ENCODE results near the gene KIFAP3.
A peak's percentile ranks its signal among the peaks of the same experiment; 100 is the strongest.
"Not testable (repeated sequence)": the region's sequence is repeated elsewhere in the genome, so short reads cannot be mapped to it uniquely, and the experiment has no call there.

KIFAP3 gene

DNA sequence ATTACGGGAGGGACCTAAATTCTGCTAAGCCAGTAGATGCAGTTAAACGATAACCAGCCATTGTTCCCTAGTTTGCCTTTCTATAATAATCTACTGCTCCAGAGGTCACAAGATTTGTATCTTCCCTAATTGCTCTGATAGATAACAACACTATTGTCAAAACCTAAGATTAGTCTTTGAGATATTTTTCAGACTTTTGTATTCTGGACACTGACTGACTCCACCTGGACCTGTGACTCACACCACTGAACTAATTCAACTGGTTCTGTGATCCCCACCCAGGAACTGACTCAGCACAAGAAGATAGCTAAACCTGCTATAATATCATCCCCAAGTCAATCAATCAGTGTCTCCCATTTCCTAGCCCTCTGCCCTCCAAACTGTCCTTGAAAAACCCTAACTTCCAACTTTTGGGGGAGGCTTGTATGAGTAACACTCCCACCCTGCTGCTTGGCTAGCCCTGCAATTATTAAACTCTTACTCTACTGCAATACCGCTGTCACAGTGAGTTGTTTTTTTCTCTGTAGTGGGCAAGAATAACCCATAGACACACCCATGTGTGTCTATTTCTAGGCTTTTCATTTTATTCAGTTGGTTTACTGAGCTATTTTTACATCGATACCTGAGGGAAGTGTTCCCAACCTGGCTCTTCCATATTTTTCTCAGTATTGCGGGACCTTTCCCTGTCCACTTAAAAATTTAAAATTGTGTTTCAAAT lies 11.2 kb downstream of the KIFAP3 start:
- no peak for DNase-seq (ENCODE audit: low spot score)

DNA sequence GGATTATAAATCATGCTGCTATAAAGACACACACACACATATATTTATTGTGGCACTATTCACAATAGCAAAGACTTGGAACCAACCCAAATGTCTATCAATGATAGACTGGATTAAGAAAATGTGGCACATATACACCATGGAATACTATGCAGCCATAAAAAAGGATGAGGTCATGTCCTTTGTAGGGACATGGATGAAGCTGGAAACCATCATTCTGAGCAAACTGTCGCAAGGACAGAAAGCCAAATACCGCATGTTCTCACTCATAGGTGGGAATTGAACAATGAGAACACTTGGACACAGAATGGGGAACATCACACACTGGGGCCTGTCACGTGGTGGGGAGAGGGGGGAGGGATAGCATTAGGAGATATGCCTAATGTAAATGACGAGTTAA lies 12.8 kb downstream of the KIFAP3 start:
- DNase-seq (ENCODE audit: low spot score): not testable (repeated sequence)

DNA sequence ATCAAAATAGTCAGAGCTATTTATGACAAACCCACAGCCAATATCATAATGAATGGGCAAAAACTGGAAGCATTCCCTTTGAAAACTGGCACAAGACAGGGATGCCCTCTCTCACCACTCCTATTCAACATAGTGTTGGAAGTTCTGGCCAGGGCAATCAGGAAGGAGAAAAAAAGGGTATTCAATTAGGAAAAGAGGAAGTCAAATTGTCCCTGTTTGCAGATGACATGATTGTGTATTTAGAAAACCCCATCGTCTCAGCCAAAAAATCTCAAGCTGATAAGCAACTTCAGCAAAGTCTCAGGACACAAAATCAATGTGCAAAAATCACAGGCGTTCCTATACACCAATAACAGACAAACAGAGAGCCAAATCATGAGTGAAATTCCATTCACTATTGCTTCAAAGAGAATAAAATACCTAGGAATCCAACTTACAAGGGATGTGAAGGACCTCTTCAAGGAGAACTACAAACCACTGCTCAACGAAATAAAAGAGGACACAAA lies 14.4 kb downstream of the KIFAP3 start:
- DNase-seq (ENCODE audit: low spot score): not testable (repeated sequence)

DNA sequence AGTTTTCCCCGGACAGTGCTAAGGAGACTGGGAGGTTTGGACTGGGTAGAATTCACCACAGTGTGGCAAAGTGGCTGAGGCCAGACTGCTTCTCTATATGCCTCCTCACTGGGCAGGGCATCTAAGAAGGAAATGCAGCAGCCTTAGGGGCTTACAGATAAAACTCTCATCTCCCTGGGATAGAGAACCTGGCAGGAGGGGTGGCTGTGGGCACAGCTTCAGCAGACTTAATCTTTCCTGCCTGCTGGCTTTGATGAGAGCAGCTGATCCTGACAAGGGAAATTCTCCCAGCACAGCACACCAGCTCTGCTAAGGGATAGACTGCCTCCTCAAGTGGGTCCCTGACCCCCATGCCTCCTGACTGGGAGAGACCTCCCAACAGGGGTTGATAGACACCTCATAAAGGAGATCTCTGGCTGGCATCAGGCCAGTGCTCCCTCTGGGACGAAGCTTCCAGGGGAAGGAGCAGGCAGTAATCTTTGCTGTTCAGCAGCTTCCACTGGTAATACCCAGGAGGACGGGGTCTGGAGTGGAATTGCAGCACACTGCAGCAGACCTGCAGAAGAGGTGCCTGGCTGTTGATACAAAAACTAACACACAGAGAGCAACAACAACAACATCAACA lies 25.2 kb downstream of the KIFAP3 start:
- no peak for DNase-seq (ENCODE audit: low spot score)

DNA sequence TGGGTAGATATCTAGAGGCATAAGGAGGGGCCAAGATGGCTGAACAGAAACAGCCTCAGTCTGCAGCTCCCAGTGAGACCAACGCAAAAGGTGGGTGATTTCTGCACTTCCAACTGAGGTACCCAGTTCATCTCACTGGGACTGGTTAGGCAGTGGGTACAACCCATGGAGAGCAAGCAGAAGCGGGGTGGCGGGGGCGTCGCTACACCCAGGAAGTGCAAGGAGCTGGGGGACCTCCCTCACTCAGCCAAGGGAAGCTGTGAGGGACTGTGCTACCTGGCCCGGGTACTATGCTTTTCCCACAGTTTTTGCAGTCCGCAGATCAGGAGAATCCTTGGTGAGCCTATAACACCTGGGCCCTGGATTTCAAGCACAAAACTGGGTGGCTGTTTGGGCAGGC lies 26.0 kb downstream of the KIFAP3 start:
- DNase-seq (ENCODE audit: low spot score): no peak

DNA sequence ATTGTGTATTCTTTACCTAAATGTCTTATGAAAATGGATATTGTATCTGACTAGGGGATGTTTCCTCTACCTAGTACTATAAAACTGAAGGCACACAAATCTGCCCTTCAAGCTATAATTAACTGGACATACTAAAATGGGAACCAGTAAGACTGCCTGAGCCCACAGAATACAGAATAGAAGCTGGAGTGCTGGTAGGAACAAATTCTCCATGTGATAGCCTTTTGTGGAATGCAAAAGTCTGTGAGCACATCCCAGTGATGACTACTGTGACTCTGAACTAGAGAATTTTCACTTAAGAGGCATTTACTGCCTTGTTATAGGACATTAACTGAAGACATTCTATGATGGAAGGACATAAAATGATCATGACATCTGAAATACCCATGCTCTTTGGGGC lies 30.3 kb downstream of the KIFAP3 start:
- no peak for DNase-seq (ENCODE audit: low spot score)

DNA sequence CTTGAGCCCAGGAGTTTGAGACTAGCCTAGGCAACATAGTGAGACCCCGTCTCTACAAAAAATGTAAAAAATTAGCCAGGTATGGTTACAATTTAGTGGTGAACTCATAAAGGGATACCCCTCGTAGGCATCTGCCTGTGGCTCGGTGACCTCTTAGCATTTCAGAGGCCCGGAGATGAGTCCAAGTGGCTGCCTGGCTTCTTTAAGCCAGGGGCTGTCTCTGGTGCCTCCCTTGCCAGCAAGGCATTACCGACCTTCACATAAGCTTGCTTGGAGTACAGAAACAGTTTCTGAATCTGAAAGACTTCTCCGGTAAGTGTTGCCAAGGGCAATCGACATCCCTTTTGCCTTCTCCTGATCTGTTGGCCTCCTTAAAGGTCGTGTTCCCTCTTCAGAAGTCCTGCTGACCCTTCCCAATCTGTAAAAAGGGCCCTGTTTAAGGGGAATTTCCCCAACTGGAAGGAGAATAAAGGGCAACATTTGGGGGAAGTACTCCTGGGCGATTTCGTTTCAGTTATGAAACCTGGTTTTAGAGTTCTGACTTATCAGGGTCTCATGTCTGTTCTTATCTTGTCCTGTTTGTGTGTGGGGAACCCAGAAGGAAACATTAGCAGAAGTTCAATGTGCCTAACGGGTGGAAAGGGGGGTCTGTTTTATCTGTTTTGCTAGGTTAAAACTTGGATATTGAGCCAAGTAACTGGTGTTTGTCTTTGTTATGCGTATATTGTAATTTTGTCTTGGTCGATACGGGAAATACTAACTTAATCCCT lies 32.9 kb downstream of the KIFAP3 start:
- no peak for DNase-seq (ENCODE audit: low spot score)

DNA sequence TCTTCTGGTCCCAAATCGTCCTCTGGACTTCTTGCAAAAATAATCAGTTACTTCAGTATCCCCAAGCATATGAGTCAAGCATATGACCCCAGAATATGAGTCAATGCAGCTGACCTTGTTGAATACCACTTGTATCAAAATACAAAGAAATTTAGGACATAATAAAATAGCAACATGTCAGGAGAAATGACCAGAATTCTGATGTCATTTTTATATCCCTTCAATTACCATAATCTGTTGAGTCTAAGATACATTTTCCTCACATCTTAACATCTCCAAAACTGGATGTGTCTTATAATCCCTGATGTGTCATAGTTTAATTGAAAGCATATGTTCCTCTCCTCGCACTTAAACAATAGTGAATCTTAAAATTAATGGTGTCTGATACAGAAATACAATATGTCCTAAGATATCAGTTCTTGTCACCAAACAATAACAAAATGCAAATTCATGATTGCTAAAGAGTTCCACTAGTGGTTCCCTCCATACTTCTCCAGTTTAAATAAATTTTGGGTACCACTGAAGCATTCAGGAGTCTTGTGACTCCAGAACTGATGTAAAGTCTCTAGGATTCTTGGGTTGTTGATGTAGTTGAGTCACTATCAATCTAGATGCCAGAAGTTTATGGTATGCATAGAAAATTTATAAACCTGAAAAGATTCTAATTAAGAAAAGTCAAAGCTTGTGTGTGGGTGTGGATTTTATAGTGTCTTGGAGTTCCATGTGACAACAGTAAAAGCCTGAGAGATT lies 41.8 kb downstream of the KIFAP3 start:
- no peak for DNase-seq (ENCODE audit: low spot score)

DNA sequence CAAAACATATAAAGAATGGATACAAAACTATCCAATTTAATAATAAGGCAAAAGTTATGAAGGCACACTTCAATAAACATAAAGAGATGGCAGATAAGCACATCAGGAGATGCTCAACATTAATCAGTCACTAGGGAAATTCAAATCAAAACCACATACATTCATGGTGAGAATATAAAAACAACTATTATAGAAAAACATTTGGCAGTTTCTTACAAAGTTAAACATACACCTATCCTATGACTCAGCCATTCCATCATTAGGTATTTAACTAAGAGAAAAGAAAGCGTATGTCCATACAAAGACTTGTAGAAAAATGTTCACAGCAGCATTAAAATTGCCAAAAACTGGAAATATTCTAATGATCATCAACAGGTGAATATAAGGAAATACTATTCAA lies 44.3 kb downstream of the KIFAP3 start:
- DNase-seq (ENCODE audit: low spot score): no peak

DNA sequence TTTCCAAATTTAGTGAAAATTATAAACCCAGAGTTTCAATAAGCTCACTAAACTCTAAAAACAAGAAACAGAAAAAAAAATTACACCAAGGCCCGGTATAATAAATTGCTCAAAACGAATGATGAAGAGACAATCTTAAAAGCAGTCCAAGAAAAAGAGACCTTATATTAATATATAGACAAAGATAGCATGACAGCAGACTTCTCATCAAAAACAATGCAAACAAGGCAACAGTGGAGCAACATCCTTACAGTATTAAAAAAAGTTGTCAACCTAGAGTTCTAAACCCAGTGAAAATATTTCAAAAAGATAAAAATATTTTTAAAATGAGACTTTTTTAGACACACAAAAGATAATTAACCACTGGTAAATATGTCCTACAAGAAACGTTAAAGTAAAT lies 46.7 kb downstream of the KIFAP3 start:
- DNase-seq (ENCODE audit: low spot score): no peak

DNA sequence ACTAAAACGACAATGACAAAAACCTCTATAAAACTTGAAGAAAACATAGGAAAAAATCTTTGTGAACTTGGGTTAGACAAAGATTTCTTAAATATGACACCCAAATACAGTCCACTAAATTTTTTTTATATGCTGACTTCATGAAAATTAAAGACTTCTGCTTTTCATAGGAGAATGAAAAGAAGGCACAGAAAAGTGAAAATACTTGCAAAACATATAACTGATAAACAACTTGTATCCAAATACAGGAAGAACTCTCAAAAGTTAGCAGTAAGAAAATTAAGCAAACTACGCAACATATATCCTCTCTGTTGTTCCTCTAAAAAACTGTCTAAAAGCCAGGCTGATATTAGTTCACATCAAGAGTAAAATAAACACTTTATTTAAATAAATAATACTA lies 53.6 kb downstream of the KIFAP3 start:
- no peak for DNase-seq (ENCODE audit: low spot score)

DNA sequence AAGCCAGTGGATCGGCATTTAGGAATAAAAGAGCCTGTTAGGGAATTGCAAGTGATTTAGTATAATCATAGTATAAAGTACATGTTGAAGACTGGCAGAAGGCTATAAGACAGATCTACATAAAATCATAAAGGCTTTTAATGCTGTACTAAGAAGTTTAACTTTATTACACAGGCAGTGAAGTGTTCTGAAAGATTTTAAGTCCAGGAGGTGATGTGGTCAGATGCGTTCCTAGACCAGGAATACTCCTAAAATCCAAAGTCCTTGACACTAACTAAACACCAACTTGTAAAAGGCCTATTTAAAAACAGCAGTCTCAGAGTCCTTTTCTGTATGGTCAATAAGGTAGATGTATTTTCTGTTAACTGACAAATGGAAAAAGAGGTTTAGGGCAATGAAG lies 57.0 kb downstream of the KIFAP3 start:
- no peak for DNase-seq (ENCODE audit: low spot score)

DNA sequence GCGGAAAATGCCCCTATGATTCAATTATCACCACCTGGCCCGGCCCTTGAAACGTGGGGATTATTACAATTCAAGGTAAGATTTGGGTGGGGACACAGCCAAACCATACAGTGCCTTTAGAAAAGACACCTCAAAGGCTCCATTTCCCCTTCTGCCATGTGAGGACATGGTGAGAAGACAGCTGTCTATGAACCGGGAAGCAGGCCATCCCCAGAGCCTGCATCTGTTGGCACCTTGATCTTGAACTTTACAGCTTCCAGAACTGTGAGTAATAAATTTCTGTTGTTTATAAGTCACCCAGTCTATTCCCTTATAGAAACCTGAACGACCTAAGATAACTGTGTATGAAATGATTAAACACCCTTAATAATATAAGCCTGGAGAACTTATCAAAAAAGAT lies 61.6 kb downstream of the KIFAP3 start:
- DNase-seq (ENCODE audit: low spot score): no peak

DNA sequence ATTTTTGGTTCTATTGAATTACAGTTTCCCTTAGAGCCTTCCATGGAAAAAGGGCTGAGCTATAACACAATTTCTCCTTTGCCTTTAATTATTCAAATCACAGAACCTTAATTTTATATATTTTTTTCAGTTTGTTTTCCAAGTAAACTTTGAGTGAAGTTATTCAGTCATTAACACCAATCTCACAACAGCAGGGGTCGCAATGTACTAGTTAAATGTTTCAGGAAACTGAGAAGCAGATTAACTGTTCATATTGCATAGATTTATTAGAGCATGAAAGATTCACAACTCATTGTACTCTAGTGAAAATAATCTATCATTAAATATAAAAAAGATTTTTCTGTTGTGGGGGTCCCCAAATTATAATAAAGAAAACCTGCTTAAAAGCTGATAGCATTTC lies 64.1 kb downstream of the KIFAP3 start:
- no peak for DNase-seq (ENCODE audit: low spot score)

DNA sequence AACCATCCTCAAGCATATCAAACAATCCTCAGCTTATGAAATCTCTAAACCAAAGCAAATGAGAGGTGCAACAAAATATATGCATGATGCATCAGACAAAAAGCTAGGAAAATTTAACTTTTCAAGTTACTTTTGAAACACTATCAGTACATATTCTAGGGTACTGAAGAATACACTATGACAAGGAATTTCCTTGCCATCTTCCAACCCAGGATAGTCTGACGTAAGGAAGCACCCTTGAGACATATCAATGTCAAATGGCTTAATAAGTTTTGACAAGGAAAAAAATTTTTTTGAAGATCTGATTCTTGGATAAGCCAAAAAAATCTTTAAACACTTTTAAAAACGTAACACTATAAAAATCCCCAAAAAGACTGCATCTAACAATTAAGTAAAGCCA lies 64.9 kb downstream of the KIFAP3 start:
- DNase-seq (ENCODE audit: low spot score): no peak

DNA sequence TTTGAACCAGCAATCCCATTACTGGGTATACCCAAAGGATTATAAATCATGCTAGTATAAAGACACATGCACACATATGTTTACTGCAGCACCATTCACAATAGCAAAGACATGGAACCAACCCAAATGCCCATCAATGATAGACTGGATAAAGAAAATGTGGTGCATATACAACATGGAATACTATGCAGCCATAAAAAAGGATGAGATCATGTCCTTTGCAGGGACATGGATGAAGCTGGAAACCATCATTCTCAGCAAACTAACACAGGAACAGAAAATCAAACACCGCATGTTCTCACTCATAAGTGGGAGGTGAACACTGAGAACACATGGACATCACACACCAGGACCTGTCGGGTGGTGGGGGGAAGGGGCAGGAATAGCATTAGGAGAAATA lies 65.8 kb downstream of the KIFAP3 start:
- DNase-seq (ENCODE audit: low spot score): not testable (repeated sequence)

DNA sequence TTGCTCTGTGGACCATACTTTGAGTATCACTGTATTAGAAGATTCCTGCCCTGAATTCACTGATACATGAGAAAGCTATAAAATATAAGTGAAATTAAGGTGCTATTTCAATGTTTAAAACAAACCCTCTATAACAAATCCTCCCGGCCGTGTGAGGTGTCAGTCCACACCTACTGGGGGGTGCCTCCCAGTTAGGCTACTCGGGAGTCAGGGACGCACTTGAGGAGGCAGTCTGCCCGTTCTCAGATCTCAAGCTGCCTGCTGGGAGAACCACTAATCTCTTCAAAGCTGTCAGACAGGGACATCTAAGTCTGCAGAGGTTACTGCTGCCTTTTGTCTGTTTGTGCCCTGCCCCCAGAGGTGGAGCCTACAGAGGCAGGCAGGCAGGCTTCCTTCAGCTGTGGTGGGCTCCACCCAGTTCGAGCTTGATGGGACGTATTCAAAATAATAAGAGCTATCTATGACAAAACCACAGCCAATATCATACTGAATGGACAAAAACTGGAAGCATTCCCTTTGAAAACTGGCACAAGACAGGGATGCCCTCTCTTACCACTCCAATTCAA lies 71.1 kb downstream of the KIFAP3 start:
- not testable (repeated sequence) for DNase-seq (ENCODE audit: low spot score)

DNA sequence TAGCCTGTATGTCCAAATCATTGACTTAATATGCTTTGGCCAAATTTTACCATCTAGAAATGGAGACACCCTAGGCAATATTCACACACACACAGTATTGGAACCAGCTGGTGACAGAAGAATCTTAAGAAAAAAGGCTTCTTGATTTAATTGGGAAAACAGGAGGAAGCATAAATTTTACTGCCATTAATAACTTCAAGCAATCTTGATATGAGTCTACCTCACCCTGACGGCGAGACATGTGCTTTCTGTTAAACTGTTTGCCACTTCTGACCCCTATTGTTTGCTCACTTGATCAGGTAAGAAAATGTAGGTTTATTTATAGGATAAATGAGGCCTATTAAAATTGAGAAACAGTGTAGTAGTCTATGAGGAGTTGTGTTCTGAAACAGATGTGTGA lies 73.2 kb downstream of the KIFAP3 start:
- DNase-seq (ENCODE audit: low spot score): no peak

DNA sequence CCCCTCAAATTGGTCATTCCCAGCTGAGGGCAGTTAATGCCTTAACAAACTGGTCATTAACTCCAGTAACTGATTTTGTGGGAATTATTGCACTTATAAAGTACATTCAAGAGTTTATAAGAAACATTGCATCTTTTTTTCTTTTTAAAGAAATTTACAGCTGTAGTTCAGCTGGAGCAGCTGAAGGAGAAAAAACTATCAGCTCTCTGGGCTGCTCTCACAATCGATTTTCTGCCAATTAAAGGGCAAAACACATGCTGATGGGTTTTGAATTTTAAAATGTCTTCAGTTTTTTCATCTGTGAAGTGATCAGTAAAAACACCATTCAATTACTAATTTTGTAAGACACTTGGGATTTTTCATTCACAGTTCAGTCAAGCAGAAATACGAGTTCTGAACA lies 74.7 kb downstream of the KIFAP3 start:
- DNase-seq (ENCODE audit: low spot score): no peak

DNA sequence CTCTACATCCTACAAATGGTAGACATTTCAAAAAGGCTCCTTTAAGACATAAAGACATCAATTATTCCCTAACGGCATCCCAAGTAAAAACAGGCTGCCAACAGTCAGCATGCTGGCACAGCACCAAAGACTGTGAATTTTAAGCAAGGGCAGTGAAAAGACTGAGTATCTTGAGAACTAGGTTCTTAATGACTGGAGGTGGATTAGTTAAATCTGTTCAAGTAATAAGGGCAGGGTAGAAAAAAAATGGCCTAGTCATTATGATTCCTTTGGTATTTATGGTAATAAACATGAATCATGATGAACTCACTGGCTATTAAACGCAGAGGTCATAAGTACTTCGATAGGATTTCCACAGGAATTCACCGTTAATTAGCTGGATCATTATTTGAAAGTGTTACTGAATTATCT lies 75.2 kb downstream of the KIFAP3 start:
- peak; percentile 42 for DNase-seq (ENCODE audit: low spot score)

DNA sequence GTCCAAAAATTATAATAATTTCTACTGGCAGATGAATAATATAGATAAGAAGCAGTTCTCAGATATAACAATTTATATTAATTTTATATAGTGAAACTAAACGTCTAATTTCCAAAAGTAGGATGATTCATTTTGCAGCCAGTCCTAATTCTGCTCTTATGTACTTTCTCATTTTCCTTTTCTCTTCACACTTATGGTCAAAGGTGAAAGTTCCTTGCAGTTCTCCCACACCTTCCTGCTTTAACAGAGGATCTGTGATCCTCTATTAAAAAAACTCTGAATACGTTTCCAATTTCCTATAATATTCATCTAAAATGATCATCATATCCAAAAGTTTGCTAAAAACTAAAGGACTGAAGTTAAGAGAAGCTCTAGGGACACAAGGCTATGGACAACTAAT lies 78.5 kb downstream of the KIFAP3 start:
- DNase-seq (ENCODE audit: low spot score): no peak

DNA sequence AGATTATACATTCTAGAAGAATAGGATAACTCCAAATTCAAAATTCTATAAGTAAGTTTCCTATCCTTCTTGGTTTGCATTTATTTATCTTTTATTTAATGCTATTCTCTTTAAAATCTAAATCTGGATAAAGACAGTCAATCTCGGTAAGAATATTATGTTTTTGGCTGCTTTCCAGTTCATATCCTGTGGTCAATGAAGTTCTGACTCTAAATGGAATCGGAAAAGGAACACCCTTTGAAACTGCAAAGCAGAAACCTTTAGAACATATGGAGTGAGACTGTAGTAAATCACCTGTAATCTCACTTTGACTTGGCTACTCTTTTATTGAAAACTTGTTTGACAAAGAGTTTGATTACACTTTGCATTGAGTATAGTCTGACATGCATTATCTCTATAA lies 85.2 kb downstream of the KIFAP3 start:
- DNase-seq (ENCODE audit: low spot score): no peak
